GM12801 (cell line): ENCODE measurements around the gene CISTR.

ENCODE experiments used
- CTCF ChIP-seq: IDR thresholded peaks from one replicate; pipeline ENCODE4 v1.5.1; 2011; ENCODE audit warnings: control low read depth; ENCODE audit not compliant: insufficient read length; ENCODE audit errors: extremely low read depth

Gene CISTR

GRCh38 chr12:53698948-53699677 is 52.7 kb downstream of the CISTR start:
- TF ChIP-seq CTCF, result no peak

- TF ChIP-seq CTCF, result no peak
These were observed 55.0 kb downstream of the CISTR start for GRCh38 chr12:53696655-53697331.
